ENCODE results near the gene WDR7. TPM values are rescaled to one million over a fixed set of nuclear protein-coding genes. Genes with fewer than 3 reads are reported as not detected.

WDR7 gene
- total RNA-seq, 1 experiment from 2014 or later: 20.9 TPM

- Histone ChIP-seq H3K9me2 (replicated peaks; ENCODE audit: insufficient read depth, low read length) (no peaks in the 10 kb centered on the region), H2AFZ (ENCODE audit: low read length) (no peak overlapping the region), H3K9me3 (ENCODE audit: low read length) (no peaks in the 10 kb centered on the region), H3K4me1 (ENCODE audit: low read length) (peaks cover under 1% of the 10 kb centered on the region; the same call in 1 of the 2 replicates), H3K27ac (ENCODE audit: low read length) (no peak overlapping the region), H3K9ac (ENCODE audit: low read length) (no peak overlapping the region), H3K79me2 (ENCODE audit: low read length) (no peaks in the 10 kb centered on the region), H3K27me3 (ENCODE audit: low read length) (no peaks in the 10 kb centered on the region), H3K4me2 (ENCODE audit: low read depth, low read length, poor library complexity, severe bottlenecking) (no peak overlapping the region), H3K4me3 (ENCODE audit: low read length) (no peak overlapping the region), H4K20me1 (ENCODE audit: insufficient read depth, low read depth, low read length) (peaks cover 17% of the 10 kb centered on the region; the same call in 1 of the 2 replicates), H3K36me3 (ENCODE audit: insufficient read depth, low read length) (no peaks in the 10 kb centered on the region)
- DNase-seq: no peak
These were observed 10.4 kb downstream of the WDR7 start for GRCh38 chr18:56661360-56662062.

- Histone ChIP-seq H3K4me1 (ENCODE audit: low read length) (no peaks in the 10 kb centered on the region), H3K27ac (ENCODE audit: low read length) (no peak overlapping the region), H3K27me3 (ENCODE audit: low read length) (no peaks in the 10 kb centered on the region), H4K20me1 (ENCODE audit: insufficient read depth, low read depth, low read length) (peaks cover 18% of the 10 kb centered on the region; the same call in 1 of the 2 replicates), H3K9me2 (replicated peaks; ENCODE audit: insufficient read depth, low read length) (no peaks in the 10 kb centered on the region), H2AFZ (ENCODE audit: low read length) (no peak overlapping the region), H3K9me3 (ENCODE audit: low read length) (no peaks in the 10 kb centered on the region), H3K36me3 (ENCODE audit: insufficient read depth, low read length) (no peaks in the 10 kb centered on the region), H3K9ac (ENCODE audit: low read length) (no peak overlapping the region), H3K4me3 (ENCODE audit: low read length) (no peak overlapping the region), H3K4me2 (ENCODE audit: low read depth, low read length, poor library complexity, severe bottlenecking) (no peak overlapping the region), H3K79me2 (ENCODE audit: low read length) (no peaks in the 10 kb centered on the region)
- no peak for DNase-seq
These were observed 10.9 kb downstream of the WDR7 start for GRCh38 chr18:56662063-56662408.

- H3K27ac ChIP-seq (ENCODE audit: low read length): no peak overlapping the region
- DNase-seq: no peak
- no peaks in the 10 kb centered on the region for H3K4me1 ChIP-seq (ENCODE audit: low read length)
- H3K4me3 ChIP-seq (ENCODE audit: low read length): no peak overlapping the region
- H3K9ac ChIP-seq (ENCODE audit: low read length): no peak overlapping the region
- no peaks in the 10 kb centered on the region for H3K9me3 ChIP-seq (ENCODE audit: low read length)
- H3K4me2 ChIP-seq (ENCODE audit: low read depth, low read length, poor library complexity, severe bottlenecking): no peak overlapping the region
- no peaks in the 10 kb centered on the region for H3K36me3 ChIP-seq (ENCODE audit: insufficient read depth, low read length)
- peaks cover 21% of the 10 kb centered on the region; the same call in 1 of the 2 replicates for H4K20me1 ChIP-seq (ENCODE audit: insufficient read depth, low read depth, low read length)
- no peaks in the 10 kb centered on the region for H3K9me2 ChIP-seq (replicated peaks; ENCODE audit: insufficient read depth, low read length)
- H3K79me2 ChIP-seq (ENCODE audit: low read length): no peaks in the 10 kb centered on the region
- no peaks in the 10 kb centered on the region for H3K27me3 ChIP-seq (ENCODE audit: low read length)
- no peak overlapping the region for H2AFZ ChIP-seq (ENCODE audit: low read length)
These were observed 11.3 kb downstream of the WDR7 start for GRCh38 chr18:56662502-56662901.

- Histone ChIP-seq H3K9me2 (replicated peaks; ENCODE audit: insufficient read depth, low read length) (no peaks in the 10 kb centered on the region), H3K79me2 (ENCODE audit: low read length) (no peaks in the 10 kb centered on the region), H3K36me3 (ENCODE audit: insufficient read depth, low read length) (no peaks in the 10 kb centered on the region), H2AFZ (ENCODE audit: low read length) (no peak overlapping the region), H4K20me1 (ENCODE audit: insufficient read depth, low read depth, low read length) (peaks cover 25% of the 10 kb centered on the region; the same call in 1 of the 2 replicates), H3K27ac (ENCODE audit: low read length) (no peak overlapping the region), H3K4me1 (ENCODE audit: low read length) (no peaks in the 10 kb centered on the region), H3K4me3 (ENCODE audit: low read length) (no peak overlapping the region), H3K27me3 (ENCODE audit: low read length) (no peaks in the 10 kb centered on the region), H3K9me3 (ENCODE audit: low read length) (no peaks in the 10 kb centered on the region), H3K9ac (ENCODE audit: low read length) (no peak overlapping the region), H3K4me2 (ENCODE audit: low read depth, low read length, poor library complexity, severe bottlenecking) (no peak overlapping the region)
- DNase-seq: no peak
These were observed 11.7 kb downstream of the WDR7 start for GRCh38 chr18:56662902-56663301.

GRCh38 chr18:56672391-56672790, 21.2 kb downstream of the WDR7 start:
- Histone ChIP-seq H3K9me2 (replicated peaks; ENCODE audit: insufficient read depth, low read length) (no peaks in the 10 kb centered on the region), H3K27ac (ENCODE audit: low read length) (no peak overlapping the region), H3K79me2 (ENCODE audit: low read length) (no peaks in the 10 kb centered on the region), H2AFZ (ENCODE audit: low read length) (no peak overlapping the region), H3K4me3 (ENCODE audit: low read length) (no peak overlapping the region), H4K20me1 (ENCODE audit: insufficient read depth, low read depth, low read length) (peaks cover 11% of the 10 kb centered on the region; the same call in 1 of the 2 replicates), H3K9me3 (ENCODE audit: low read length) (no peaks in the 10 kb centered on the region), H3K9ac (ENCODE audit: low read length) (no peak overlapping the region), H3K4me2 (ENCODE audit: low read depth, low read length, poor library complexity, severe bottlenecking) (no peak overlapping the region), H3K4me1 (ENCODE audit: low read length) (no peaks in the 10 kb centered on the region), H3K36me3 (ENCODE audit: insufficient read depth, low read length) (no peaks in the 10 kb centered on the region), H3K27me3 (ENCODE audit: low read length) (no peaks in the 10 kb centered on the region)
- DNase-seq: no peak

- peaks cover 6% of the 10 kb centered on the region; the same call in 1 of the 2 replicates for H4K20me1 ChIP-seq (ENCODE audit: insufficient read depth, low read depth, low read length)
- H3K9me2 ChIP-seq (replicated peaks; ENCODE audit: insufficient read depth, low read length): no peaks in the 10 kb centered on the region
These were observed 21.8 kb downstream of the WDR7 start for GRCh38 chr18:56672981-56673380.

GRCh38 chr18:56676639-56677038, 25.5 kb downstream of the WDR7 start:
- Histone ChIP-seq H4K20me1 (ENCODE audit: insufficient read depth, low read depth, low read length) (no peaks in the 10 kb centered on the region), H3K9me3 (ENCODE audit: low read length) (no peaks in the 10 kb centered on the region; the same call in 1 of the 2 replicates), H3K36me3 (ENCODE audit: insufficient read depth, low read length) (no peaks in the 10 kb centered on the region), H3K9me2 (replicated peaks; ENCODE audit: insufficient read depth, low read length) (no peaks in the 10 kb centered on the region), H3K4me3 (ENCODE audit: low read length) (no peak overlapping the region), H3K27me3 (ENCODE audit: low read length) (no peaks in the 10 kb centered on the region), H3K27ac (ENCODE audit: low read length) (no peak overlapping the region), H2AFZ (ENCODE audit: low read length) (no peak overlapping the region), H3K9ac (ENCODE audit: low read length) (no peak overlapping the region), H3K79me2 (ENCODE audit: low read length) (no peaks in the 10 kb centered on the region), H3K4me1 (ENCODE audit: low read length) (peaks cover 2% of the 10 kb centered on the region), H3K4me2 (ENCODE audit: low read depth, low read length, poor library complexity, severe bottlenecking) (no peak overlapping the region)
- DNase-seq: no peak

More at GRCh38 chr18:56672981-56673380, 21.8 kb downstream of the WDR7 start:
- no peaks in the 10 kb centered on the region for H3K9me3 ChIP-seq (ENCODE audit: low read length)
- no peak for DNase-seq
- no peaks in the 10 kb centered on the region for H3K4me1 ChIP-seq (ENCODE audit: low read length)
- H3K27ac ChIP-seq (ENCODE audit: low read length): no peak overlapping the region
- H3K27me3 ChIP-seq (ENCODE audit: low read length): no peaks in the 10 kb centered on the region
- H3K36me3 ChIP-seq (ENCODE audit: insufficient read depth, low read length): no peaks in the 10 kb centered on the region
- H2AFZ ChIP-seq (ENCODE audit: low read length): no peak overlapping the region
- no peak overlapping the region for H3K9ac ChIP-seq (ENCODE audit: low read length)
- no peak overlapping the region for H3K4me2 ChIP-seq (ENCODE audit: low read depth, low read length, poor library complexity, severe bottlenecking)
- no peaks in the 10 kb centered on the region for H3K79me2 ChIP-seq (ENCODE audit: low read length)
- H3K4me3 ChIP-seq (ENCODE audit: low read length): no peak overlapping the region

GRCh38 chr18:56678836-56679565, 27.8 kb downstream of the WDR7 start:
- H3K4me1 ChIP-seq (ENCODE audit: low read length): peaks cover 9% of the 10 kb centered on the region
- H4K20me1 ChIP-seq (ENCODE audit: insufficient read depth, low read depth, low read length): no peaks in the 10 kb centered on the region
- no peak overlapping the region for H3K27ac ChIP-seq (ENCODE audit: low read length)
- H3K9me3 ChIP-seq (ENCODE audit: low read length): no peaks in the 10 kb centered on the region; the same call in 1 of the 2 replicates
- no peaks in the 10 kb centered on the region for H3K79me2 ChIP-seq (ENCODE audit: low read length)
- H3K36me3 ChIP-seq (ENCODE audit: insufficient read depth, low read length): no peaks in the 10 kb centered on the region
- H3K9ac ChIP-seq (ENCODE audit: low read length): no peak overlapping the region
- no peak overlapping the region for H2AFZ ChIP-seq (ENCODE audit: low read length)
- no peaks in the 10 kb centered on the region for H3K27me3 ChIP-seq (ENCODE audit: low read length)
- no peak for DNase-seq
- no peaks in the 10 kb centered on the region for H3K9me2 ChIP-seq (replicated peaks; ENCODE audit: insufficient read depth, low read length)
- no peak overlapping the region for H3K4me3 ChIP-seq (ENCODE audit: low read length)
- H3K4me2 ChIP-seq (ENCODE audit: low read depth, low read length, poor library complexity, severe bottlenecking): no peak overlapping the region

Data from Karpas-422 (cell line).